Endothelial cell of umbilical vein (primary cell): ENCODE data around the gene FTSJ3. TPM values are rescaled to one million over a fixed set of nuclear protein-coding genes. Genes with fewer than 3 reads are reported as not detected.

Experiments used
- BruUV-seq: library from RNA; stranded (reverse); fragments of 400-500 nt; replicated peaks from 2 replicates; lab custom pipeline; 2021; lab: Mats Ljungman, UMichigan
- CTCF ChIA-PET: fragments of 300-600, 350-600 bp; sonication (Branson Sonifier 250); formaldehyde crosslinking; loops from one replicate; lab custom pipeline; 2021; ENCODE audit warnings: antibody characterized with exemption, inconsistent platforms; lab: Charles Lee
- POLR2A ChIA-PET: fragments of 300-600, 350-600 bp; sonication (Branson Sonifier 250); formaldehyde crosslinking; loops from one replicate; lab custom pipeline; 2021; ENCODE audit warnings: antibody characterized with exemption, inconsistent platforms; lab: Charles Lee
- DNase-seq: peaks from one replicate; pipeline ENCODE4 v3.0.0-alpha.2; 2011; ENCODE audit warnings: low read depth, low spot score
- FAIRE-seq: peaks from 2 replicates; lab custom pipeline; 2011; peaks lifted over from hg19 to GRCh38; lab: Jason Lieb, UNC
- H2AFZ ChIP-seq: 2 replicates; pipeline ENCODE4 v1.6.0; 2012; ENCODE audit warnings: low read depth, low read length, control low read depth, inconsistent platforms
- H3K27ac ChIP-seq: 2 replicates; pipeline ENCODE4 v1.5.1; 2011; ENCODE audit warnings: low read depth, mild to moderate bottlenecking, control low read depth, low read length, moderate library complexity; ENCODE audit not compliant: insufficient read depth
- H3K27me3 ChIP-seq, 2 experiments: 2 replicates each; pipeline versions ENCODE4 v1.6.0 to v1.6.1; 2011; ENCODE audit warnings: low read length in 2 of 2, mixed read lengths in 1 of 2; ENCODE audit not compliant: control insufficient read depth in 2 of 2, insufficient read depth in 2 of 2
- H3K36me3 ChIP-seq, 2 experiments: 2 replicates in 1 of 2; 3 replicates in 1 of 2; pipeline ENCODE4 v1.5.1; 2011; ENCODE audit warnings: low read length in 2 of 2, mild to moderate bottlenecking in 1 of 2, moderate library complexity in 1 of 2; ENCODE audit not compliant: control insufficient read depth in 2 of 2, insufficient read depth in 2 of 2; ENCODE audit errors: extremely low read depth in 1 of 2
- H3K4me1 ChIP-seq: 3 replicates; pipeline ENCODE4 v1.5.1; 2011; ENCODE audit warnings: mild to moderate bottlenecking, low read length; ENCODE audit not compliant: control insufficient read depth, insufficient read depth; ENCODE audit errors: extremely low read depth
- H3K4me2 ChIP-seq: 2 replicates; pipeline ENCODE4 v1.6.1; 2011; ENCODE audit warnings: low read length, control low read depth, mixed read lengths; ENCODE audit not compliant: insufficient read depth
- H3K4me3 ChIP-seq, 3 experiments: fragments of 200-600 bp in 1 of 3; sonication (generic), shearing (Covaris generic) in 1 of 3; replicated peaks in 1 of 3; 2 replicates each; pipeline ENCODE4 v1.5.1; 2011 to 2016; ENCODE audit warnings: control low read depth in 3 of 3, low read length in 3 of 3, mild to moderate bottlenecking in 2 of 3, inconsistent platforms in 1 of 3, low read depth in 1 of 3, moderate library complexity in 1 of 3; ENCODE audit not compliant: insufficient read depth in 1 of 3
- H3K79me2 ChIP-seq: 2 replicates; pipeline ENCODE4 v1.6.0; 2012; ENCODE audit warnings: low read length, inconsistent platforms; ENCODE audit not compliant: control insufficient read depth, insufficient read depth
- H3K9ac ChIP-seq: replicated peaks from 2 replicates; pipeline ENCODE3; 2011; ENCODE audit warnings: low read length, control low read depth; ENCODE audit not compliant: insufficient read depth; ENCODE audit errors: extremely low read depth
- H3K9me1 ChIP-seq: replicated peaks from 3 replicates; pipeline ENCODE4 v1.6.0; 2011; ENCODE audit warnings: mild to moderate bottlenecking, low read length; ENCODE audit not compliant: control insufficient read depth, insufficient read depth; ENCODE audit errors: extremely low read depth
- H3K9me3 ChIP-seq: replicated peaks from 2 replicates; pipeline ENCODE4 v1.5.1; 2012; ENCODE audit warnings: low read length, inconsistent platforms; ENCODE audit not compliant: control insufficient read depth, insufficient read depth
- H4K20me1 ChIP-seq: replicated peaks from 2 replicates; pipeline ENCODE3; 2011; ENCODE audit warnings: mild to moderate bottlenecking, low read length; ENCODE audit not compliant: control insufficient read depth, insufficient read depth; ENCODE audit errors: extremely low read depth
- EZH2 ChIP-seq: IDR thresholded peaks from 2 replicates; pipeline ENCODE4 v1.6.1; 2012; ENCODE audit warnings: borderline replicate concordance, low read depth, mild to moderate bottlenecking, moderate library complexity, low read length, inconsistent platforms; ENCODE audit not compliant: severe bottlenecking
- FOS ChIP-seq: IDR thresholded peaks from 2 replicates; pipeline ENCODE4 v1.6.1; 2011; ENCODE audit warnings: mild to moderate bottlenecking, low read length, moderate library complexity, borderline replicate concordance; ENCODE audit not compliant: insufficient read depth
- GATA2 ChIP-seq: IDR thresholded peaks from 2 replicates; pipeline ENCODE4 v1.7.0; 2011; ENCODE audit warnings: low read depth, mild to moderate bottlenecking, moderate library complexity, mixed read lengths, low read length; ENCODE audit not compliant: insufficient read length, insufficient read depth
- JUN ChIP-seq: IDR thresholded peaks from 2 replicates; pipeline ENCODE4 v1.6.1; 2011; ENCODE audit warnings: borderline replicate concordance, low read depth; ENCODE audit not compliant: insufficient read length, insufficient read depth
- MYC ChIP-seq: IDR thresholded peaks from one replicate; pipeline ENCODE4 v1.6.1; 2011; ENCODE audit warnings: mild to moderate bottlenecking, low read depth, low read length
- POLR2A ChIP-seq: IDR thresholded peaks from 2 replicates; pipeline ENCODE4 v1.6.1; 2012; ENCODE audit warnings: low read depth, mild to moderate bottlenecking, control low read depth, low read length
- POLR2AphosphoS5 ChIP-seq: IDR thresholded peaks from 2 replicates; pipeline ENCODE4 v1.6.1; 2012; ENCODE audit warnings: low read depth, mild to moderate bottlenecking, control low read depth, low read length, moderate library complexity; ENCODE audit not compliant: insufficient read depth
- dilution Hi-C: fragments of 300-500 bp; cut with MboI; formaldehyde crosslinking; loops from one replicate; pipeline ENCODE4 v1.15.0; 2019; ENCODE audit warnings: low sequenced_read_pairs; ENCODE audit not compliant: extremely low pct_ligation_motif_present
- intact Hi-C: fragments of 100-400 bp; cut with micrococcal nuclease; formaldehyde crosslinking; loops from one replicate; pipeline ENCODE4 v1.10.0; 2022
- polyA plus RNA-seq, 4 experiments: library from polyadenylated mRNA; depleted of rRNA in 3 of 4; stranded (reverse) in 3 of 4; unstranded in 1 of 4; fragments of >200 nt; gene quantifications; 2 replicates each; pipeline versions ENCODE4 v1.2.1 to v1.2.3, GENCODE V29; 2011 to 2012; ENCODE audit warnings: missing spikeins in 1 of 4
- total RNA-seq: library from RNA; stranded (reverse); gene quantifications from 2 replicates; pipeline ENCODE4 v1.2.3, GENCODE V29; 2021
- TF ChIP-seq, protein P1 (sequence below): IDR thresholded peaks from 2 replicates; pipeline ENCODE4 v1.6.1; 2011; ENCODE audit not compliant: insufficient read depth, insufficient read length
- TF ChIP-seq, protein P2 (sequence below), 2 donors: IDR thresholded peaks; 1 replicate in 1 of 2; 2 replicates in 1 of 2; pipeline ENCODE4 v1.5.1; 2011; ENCODE audit warnings: low read length in 2 of 2, mild to moderate bottlenecking in 2 of 2, moderate library complexity in 2 of 2, control low read depth in 1 of 2, inconsistent platforms in 1 of 2, low read depth in 1 of 2; ENCODE audit not compliant: insufficient read depth in 1 of 2; ENCODE audit errors: extremely low read depth in 1 of 2

FTSJ3 gene
- total and polyA plus RNA-seq, 2 donors (not counting 3 experiments of a cell fraction or from before 2014, with no cell fraction given): 42.1 to 60.2 TPM

DNA sequence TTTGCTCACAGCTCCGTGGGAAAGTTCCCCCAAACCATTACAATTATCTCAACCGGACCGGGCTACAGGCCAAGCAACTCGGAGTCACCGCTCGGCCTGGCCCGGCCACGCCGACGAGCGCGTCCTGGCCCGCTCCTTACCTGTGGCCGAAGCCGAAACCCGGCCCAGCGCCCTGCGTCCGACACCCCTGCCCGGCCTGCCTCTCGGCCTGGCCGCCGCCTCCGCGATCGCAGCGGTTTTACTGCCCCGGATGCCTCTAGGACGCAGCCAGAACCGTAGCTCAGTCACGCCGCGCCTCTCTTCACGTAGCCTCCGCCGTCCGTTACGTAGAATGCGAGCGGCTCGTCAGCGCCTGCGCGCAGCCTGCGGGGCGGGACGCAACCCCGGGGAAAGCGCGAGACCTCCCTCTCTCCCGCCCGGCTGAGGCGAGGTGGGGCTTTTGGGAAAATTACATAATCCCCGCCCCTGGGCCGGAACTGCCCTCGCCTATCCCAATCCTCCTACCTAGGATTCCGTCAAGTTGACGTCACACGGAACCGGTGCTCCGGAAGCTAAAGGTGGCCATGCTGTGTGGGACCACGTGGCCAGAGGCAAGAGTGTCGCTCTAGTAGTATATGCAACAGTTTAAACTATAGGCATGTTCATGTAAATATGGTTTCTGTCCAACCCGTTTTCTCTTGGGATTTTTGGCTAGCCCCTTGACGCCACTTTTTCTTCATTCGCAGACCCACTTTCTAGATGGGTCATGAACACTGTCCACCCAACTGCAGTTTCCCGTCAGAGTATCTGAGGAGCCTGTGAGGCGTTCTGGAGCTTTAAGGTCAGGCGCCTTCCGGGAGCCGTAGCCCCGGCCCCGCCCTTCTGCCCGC is 54.0 kb downstream of the FTSJ3 start, which contains the start of gene CCDC47:
CCDC47 (minus strand) TSS at position 326 of the 869 bp plus-strand sequence. CDS start 7,422 bp downstream, outside the sequence.
- Histone ChIP-seq H3K4me3 (peak within 1 kb of the TSS; percentile 77 to 94 (median 94)), H2AFZ (peak within 1 kb of the TSS; percentile 65), H3K9me3 (no peaks in the 10 kb centered on the region), H3K36me3 (no peaks in the 10 kb centered on the region), H3K27me3 (no peaks in the 10 kb centered on the region), H3K79me2 (peaks cover 88% of the 10 kb centered on the region), H4K20me1 (no peaks in the 10 kb centered on the region), H3K4me1 (peaks cover 15% of the 10 kb centered on the region), H3K27ac (peak within 1 kb of the TSS; percentile 78), H3K4me2 (peak within 1 kb of the TSS; percentile 98), H3K9me1 (no peaks in the 10 kb centered on the region), H3K9ac (peak within 1 kb of the TSS; percentile 90)
- CTCF ChIA-PET: interaction anchor here (0.7 to 2.4 kb wide), 10 partner anchors 9 to 348 kb away, joined by 3 to 9 read pairs (median 4); no protein-coding TSS in a partner anchor
- FAIRE-seq (peak; percentile 93), DNase-seq (peak; percentile 99)
- peak; percentile 61 for TF ChIP-seq JUN
- peak; percentile 89 for TF ChIP-seq POLR2A
- peak; percentile 100 for TF ChIP-seq MYC
- TF ChIP-seq FOS: no peak
- TF ChIP-seq, protein P1, sequence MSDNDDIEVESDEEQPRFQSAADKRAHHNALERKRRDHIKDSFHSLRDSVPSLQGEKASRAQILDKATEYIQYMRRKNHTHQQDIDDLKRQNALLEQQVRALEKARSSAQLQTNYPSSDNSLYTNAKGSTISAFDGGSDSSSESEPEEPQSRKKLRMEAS: peak; percentile 100
- TF ChIP-seq POLR2AphosphoS5: peak; percentile 84
- no peak for TF ChIP-seq GATA2
- TF ChIP-seq EZH2: no peak
- TF ChIP-seq, protein P2, sequence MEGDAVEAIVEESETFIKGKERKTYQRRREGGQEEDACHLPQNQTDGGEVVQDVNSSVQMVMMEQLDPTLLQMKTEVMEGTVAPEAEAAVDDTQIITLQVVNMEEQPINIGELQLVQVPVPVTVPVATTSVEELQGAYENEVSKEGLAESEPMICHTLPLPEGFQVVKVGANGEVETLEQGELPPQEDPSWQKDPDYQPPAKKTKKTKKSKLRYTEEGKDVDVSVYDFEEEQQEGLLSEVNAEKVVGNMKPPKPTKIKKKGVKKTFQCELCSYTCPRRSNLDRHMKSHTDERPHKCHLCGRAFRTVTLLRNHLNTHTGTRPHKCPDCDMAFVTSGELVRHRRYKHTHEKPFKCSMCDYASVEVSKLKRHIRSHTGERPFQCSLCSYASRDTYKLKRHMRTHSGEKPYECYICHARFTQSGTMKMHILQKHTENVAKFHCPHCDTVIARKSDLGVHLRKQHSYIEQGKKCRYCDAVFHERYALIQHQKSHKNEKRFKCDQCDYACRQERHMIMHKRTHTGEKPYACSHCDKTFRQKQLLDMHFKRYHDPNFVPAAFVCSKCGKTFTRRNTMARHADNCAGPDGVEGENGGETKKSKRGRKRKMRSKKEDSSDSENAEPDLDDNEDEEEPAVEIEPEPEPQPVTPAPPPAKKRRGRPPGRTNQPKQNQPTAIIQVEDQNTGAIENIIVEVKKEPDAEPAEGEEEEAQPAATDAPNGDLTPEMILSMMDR (IDR thresholded peaks at IDR 0.05; ENCODE audit: extremely low read depth in 1 of 2, insufficient read depth in 1 of 2, low read depth in 1 of 2, low read length in 2 of 2): no peak
- POLR2A ChIA-PET: interaction anchor here (0.8 to 2.4 kb wide), 6 partner anchors 9 to 152 kb away, joined by 3 to 5 read pairs (median 4); partner anchors contain the start of gene MAP3K3
- intact Hi-C loops: loop anchor here (1.0 to 2.0 kb wide), 4 partner anchors 32 to 151 kb away; partner anchors contain the start of genes FTSJ3, MAP3K3, PSMC5 and STRADA
- dilution Hi-C loops: no loop called here
- BruUV-seq: no TSS peak
